ENCODE results near the gene CCDC137.
"Not testable (repeated sequence)": the region's sequence is repeated elsewhere in the genome, so short reads cannot be mapped to it uniquely, and the experiment has no call there.

CCDC137 gene

DNA sequence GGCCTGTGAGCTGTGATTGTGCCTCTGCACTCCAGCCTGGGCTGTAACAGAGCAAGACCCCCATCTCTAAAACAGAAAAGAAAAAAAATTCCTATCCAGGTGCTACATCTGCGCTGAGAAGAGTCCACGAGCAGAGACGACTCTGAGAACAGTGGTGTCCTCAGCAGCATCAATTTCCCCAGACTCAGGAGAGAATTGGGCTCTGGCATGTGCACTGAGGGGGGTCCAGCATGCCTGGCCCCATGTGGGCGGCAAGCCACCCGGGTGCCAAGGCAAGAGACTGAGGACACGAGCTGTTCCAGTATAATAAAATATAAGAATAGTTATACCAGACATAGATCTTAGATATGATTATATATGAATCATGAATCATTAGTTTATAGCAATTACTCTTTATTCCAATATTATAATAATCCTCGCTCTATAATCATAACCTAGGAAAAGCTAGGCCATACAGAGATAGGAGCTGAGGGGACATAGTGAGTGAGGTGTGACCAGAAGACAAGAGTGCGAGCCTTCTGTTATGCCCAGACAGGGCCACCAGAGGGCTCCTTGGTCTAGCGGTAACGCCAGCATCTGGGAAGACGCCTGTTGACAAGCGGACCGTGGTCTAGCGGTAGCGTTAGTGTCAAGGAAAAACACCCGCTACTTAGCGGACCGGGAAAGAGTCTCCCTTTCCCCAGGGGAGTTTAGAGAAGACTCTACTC is 9.1 kb downstream of the CCDC137 start:
- not testable (repeated sequence) for H3K4me1 ChIP-seq (ENCODE audit: control insufficient read depth, insufficient read depth, low read length); H3K27me3 ChIP-seq (ENCODE audit: control insufficient read depth, insufficient read depth, low read length); H3K4me3 ChIP-seq (ENCODE audit: low read length); H3K9ac ChIP-seq (ENCODE audit: low read length); H3K27ac ChIP-seq (ENCODE audit: low read depth, low read length)
- H3K36me3 ChIP-seq (ENCODE audit: control insufficient read depth, insufficient read depth, low read length): peaks cover 17% of the 10 kb centered on the region

DNA sequence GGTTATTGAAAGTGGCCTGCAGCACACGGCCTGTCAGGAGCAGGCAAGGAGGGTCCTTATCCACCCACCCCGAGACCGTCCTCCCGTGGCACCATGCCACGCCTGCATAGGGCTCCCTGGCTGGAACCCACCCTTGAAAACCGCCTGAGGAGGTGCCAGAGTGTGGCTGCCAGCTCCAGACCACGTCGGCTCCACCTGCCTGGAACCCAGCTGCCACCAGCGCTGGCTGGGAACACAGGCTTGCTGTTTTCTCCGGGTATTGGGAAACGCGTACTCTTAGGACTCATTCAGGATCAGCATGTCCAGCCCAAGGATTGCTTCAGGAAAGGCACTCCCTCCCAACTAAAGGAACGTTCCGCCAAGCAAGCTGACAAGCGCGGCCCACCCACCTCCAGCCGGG is 10.4 kb downstream of the CCDC137 start:
- Histone ChIP-seq H3K4me1 (ENCODE audit: control insufficient read depth, insufficient read depth, low read length) (no peaks in the 10 kb centered on the region), H3K27me3 (ENCODE audit: control insufficient read depth, insufficient read depth, low read length) (no peaks in the 10 kb centered on the region), H3K27ac (ENCODE audit: low read depth, low read length) (no peak overlapping the region), H3K9ac (ENCODE audit: low read length) (no peak overlapping the region), H3K4me3 (ENCODE audit: low read length) (no peak overlapping the region), H3K36me3 (ENCODE audit: control insufficient read depth, insufficient read depth, low read length) (peaks cover 10% of the 10 kb centered on the region)

DNA sequence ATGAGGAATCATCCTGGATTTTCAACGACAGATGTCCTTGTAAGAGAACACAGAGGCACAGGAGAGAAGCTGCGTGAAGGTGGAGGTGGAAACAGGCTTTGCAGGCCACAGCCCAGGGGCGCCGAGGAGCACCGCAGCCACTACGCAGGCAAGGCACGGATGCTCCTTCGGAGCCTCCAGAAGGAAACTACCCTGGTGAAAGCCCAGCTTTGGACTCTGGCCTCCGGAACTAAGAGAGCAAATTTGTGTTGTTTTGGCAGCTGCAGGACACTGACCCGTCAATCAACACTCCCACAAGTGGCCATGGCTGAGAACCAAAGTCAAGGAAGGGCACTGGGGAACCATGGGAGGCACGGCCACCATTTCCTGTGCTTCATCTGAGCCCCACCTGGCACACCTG is 13.6 kb downstream of the CCDC137 start:
- Histone ChIP-seq H3K27me3 (ENCODE audit: control insufficient read depth, insufficient read depth, low read length) (no peaks in the 10 kb centered on the region), H3K4me1 (ENCODE audit: control insufficient read depth, insufficient read depth, low read length) (peaks cover 12% of the 10 kb centered on the region), H3K9ac (ENCODE audit: low read length) (no peak overlapping the region), H3K36me3 (ENCODE audit: control insufficient read depth, insufficient read depth, low read length) (no peaks in the 10 kb centered on the region), H3K4me3 (ENCODE audit: low read length) (no peak overlapping the region), H3K27ac (ENCODE audit: low read depth, low read length) (no peak overlapping the region)

DNA sequence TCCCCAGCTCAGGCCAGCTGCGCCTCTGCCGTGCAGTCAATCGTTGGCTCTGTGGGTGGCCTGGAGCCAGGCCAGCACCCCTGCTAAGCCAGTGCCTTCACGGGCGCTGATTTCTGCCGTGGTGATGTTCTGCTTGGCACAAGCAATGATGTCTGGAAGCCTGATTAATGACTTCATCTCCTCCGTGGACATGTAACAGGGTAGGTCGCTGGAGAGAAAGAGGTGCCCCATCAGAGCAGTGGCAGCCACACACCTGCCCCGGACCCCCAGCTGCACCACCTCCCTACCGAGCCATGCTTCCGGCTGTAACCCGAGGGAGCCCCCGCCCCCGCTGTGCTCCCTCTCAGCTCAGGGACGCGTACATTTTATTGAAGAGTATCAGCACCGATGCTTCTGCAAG is 15.1 kb downstream of the CCDC137 start:
- H3K9ac ChIP-seq (ENCODE audit: low read length): no peak overlapping the region
- no peak overlapping the region for H3K4me3 ChIP-seq (ENCODE audit: low read length)
- H3K36me3 ChIP-seq (ENCODE audit: control insufficient read depth, insufficient read depth, low read length): peaks cover 6% of the 10 kb centered on the region
- H3K27me3 ChIP-seq (ENCODE audit: control insufficient read depth, insufficient read depth, low read length): no peaks in the 10 kb centered on the region
- H3K4me1 ChIP-seq (ENCODE audit: control insufficient read depth, insufficient read depth, low read length): peaks cover 17% of the 10 kb centered on the region
- H3K27ac ChIP-seq (ENCODE audit: low read depth, low read length): no peak overlapping the region

DNA sequence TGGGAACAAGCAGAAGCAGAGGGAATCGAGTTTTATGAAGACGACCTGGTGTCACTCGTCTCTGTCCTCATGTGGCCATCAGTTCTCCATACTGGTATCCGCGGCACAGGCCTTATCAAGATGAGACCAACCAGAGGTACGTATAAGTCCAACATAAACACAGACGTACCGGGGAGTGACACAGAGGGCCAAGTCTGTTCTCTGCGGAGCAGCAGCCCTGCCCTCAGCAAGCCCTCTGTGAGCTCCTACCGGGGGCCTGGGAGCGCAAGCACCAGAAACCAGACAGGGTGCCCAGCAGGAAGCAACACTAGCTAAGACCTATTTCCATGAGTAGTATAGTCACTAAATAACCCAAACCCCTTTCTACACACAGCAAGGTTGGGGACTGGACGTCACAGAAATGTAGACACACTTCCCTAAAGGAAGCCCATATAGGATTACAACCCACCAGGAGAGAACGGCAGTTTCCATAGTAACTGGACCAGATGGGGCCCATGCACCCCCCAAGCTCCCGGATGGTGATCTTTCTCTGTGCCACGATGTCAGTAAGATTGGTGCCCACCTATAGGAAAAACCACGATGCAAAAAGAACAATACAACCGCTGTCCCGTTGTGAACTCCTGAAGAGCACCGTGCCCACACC is 16.1 kb downstream of the CCDC137 start:
- Histone ChIP-seq H3K36me3 (ENCODE audit: control insufficient read depth, insufficient read depth, low read length) (peaks cover 14% of the 10 kb centered on the region), H3K4me1 (ENCODE audit: control insufficient read depth, insufficient read depth, low read length) (peaks cover 17% of the 10 kb centered on the region), H3K9ac (ENCODE audit: low read length) (no peak overlapping the region), H3K27me3 (ENCODE audit: control insufficient read depth, insufficient read depth, low read length) (no peaks in the 10 kb centered on the region), H3K27ac (ENCODE audit: low read depth, low read length) (peak overlapping the region; percentile 83), H3K4me3 (ENCODE audit: low read length) (peak overlapping the region; percentile 90)

DNA sequence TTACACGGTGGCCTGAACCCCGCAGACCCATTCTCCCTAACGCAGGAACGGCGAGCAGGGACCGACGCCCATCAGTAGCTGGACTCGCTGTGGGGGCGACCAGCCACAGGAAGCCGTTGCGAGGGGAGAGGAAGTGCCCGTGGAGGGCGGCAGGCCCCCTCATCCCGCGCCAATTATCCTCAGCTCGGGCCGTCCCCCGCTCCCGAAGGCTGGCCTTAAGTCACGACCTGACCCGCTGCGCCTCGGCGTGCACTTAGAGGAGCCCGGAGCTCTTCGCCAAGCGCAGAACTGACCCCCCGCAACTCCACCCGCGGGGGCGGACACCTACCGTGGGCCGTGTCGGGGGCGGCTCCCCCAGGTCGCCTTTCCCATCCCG is 16.7 kb downstream of the CCDC137 start:
- H3K4me1 ChIP-seq (ENCODE audit: control insufficient read depth, insufficient read depth, low read length): peaks cover 17% of the 10 kb centered on the region
- H3K36me3 ChIP-seq (ENCODE audit: control insufficient read depth, insufficient read depth, low read length): peaks cover 18% of the 10 kb centered on the region
- H3K27ac ChIP-seq (ENCODE audit: low read depth, low read length): peak overlapping the region; percentile 83
- H3K27me3 ChIP-seq (ENCODE audit: control insufficient read depth, insufficient read depth, low read length): no peaks in the 10 kb centered on the region
- H3K9ac ChIP-seq (ENCODE audit: low read length): peak overlapping the region; percentile 95
- H3K4me3 ChIP-seq (ENCODE audit: low read length): peak overlapping the region; percentile 90

DNA sequence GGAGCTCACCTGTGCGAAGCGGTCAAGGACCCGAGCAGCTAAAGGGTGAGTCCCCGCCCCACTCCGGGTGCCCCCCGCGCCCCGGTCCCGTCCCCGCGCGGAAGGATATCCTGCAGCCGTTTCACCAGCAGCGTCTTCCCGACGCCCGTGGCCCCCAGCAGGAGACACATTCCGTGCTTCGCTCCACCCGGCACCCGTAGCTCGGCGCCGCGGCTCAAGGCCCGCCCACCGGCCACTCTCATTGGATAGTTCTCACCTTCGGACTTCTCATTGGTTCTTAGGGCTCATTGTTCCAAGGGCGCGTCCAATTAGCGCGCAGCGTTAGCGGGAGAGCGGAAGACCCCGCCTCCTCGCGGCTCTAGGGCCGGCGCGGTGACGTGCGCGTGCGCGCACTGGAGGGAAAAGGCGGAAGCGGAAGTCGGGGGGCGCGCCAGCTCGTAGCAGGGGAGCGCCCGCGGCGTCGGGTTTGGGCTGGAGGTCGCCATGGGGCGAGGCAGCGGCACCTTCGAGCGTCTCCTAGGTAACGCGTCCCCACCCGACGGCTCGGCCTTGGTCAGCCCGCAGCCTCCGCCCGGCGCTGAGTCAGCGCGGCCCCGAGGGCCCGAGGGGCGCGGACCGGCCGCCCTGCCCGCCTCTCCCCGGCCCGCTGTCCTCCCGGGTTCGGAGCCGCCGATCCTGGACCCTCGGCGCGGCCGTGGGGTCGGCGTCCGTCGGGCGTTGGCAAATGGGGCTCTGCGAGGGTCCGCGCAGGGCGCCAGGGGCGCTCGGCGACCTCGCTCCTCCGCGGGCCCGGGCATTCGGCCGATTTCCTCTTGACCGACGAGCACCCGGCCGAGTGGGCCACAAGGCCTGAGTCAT is 17.3 kb downstream of the CCDC137 start, which contains the start of the genes ARL16 and HGS:
ARL16 (minus strand) TSS at position 214 of the 858 bp plus-strand sequence; CDS start at position 170, 44 bp downstream.
HGS (plus strand) TSS at position 428 of the 858 bp plus-strand sequence; CDS start at position 484, 56 bp downstream.
- Histone ChIP-seq H3K36me3 (ENCODE audit: control insufficient read depth, insufficient read depth, low read length) (peaks cover 18% of the 10 kb centered on the region), H3K27ac (ENCODE audit: low read depth, low read length) (peak within 1 kb of the TSS; percentile 83)

DNA sequence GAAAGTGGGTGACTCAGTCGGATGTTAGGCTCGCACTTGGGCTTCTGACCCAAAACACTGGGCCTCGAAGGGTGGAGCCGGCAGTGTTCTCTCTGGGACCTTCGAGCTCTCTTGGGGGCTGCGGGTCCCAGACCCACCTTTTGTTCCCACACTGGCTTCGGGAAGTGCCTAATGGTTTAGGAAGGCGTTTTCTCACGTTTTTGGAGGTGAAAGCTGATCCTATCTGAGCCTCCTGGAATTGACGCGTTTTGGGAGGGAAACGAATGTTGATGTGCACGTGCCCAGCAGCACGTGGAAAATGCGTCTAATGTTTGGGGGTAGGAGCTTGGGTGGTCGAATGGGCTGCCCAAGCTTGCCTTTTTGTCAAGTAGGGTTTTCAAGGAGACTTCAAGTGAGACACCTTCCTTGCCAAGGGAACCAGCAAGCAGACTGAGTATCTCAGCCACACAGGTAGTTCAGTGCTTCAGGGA is 17.9 kb downstream of the CCDC137 start:
- peaks cover 17% of the 10 kb centered on the region for H3K4me1 ChIP-seq (ENCODE audit: control insufficient read depth, insufficient read depth, low read length)
- peak overlapping the region; percentile 80 for H3K4me3 ChIP-seq (ENCODE audit: low read length)
- peaks cover 18% of the 10 kb centered on the region for H3K36me3 ChIP-seq (ENCODE audit: control insufficient read depth, insufficient read depth, low read length)
- H3K9ac ChIP-seq (ENCODE audit: low read length): peak overlapping the region; percentile 19
- no peak overlapping the region for H3K27ac ChIP-seq (ENCODE audit: low read depth, low read length)
- no peaks in the 10 kb centered on the region for H3K27me3 ChIP-seq (ENCODE audit: control insufficient read depth, insufficient read depth, low read length)

More for the DNA sequence above, 17.3 kb downstream of the CCDC137 start, which contains the start of the genes ARL16 and HGS:
- H3K4me1 ChIP-seq (ENCODE audit: control insufficient read depth, insufficient read depth, low read length): peaks cover 17% of the 10 kb centered on the region
- peak within 1 kb of the TSS; percentile 90 for H3K4me3 ChIP-seq (ENCODE audit: low read length)
- peak within 1 kb of the TSS; percentile 95 for H3K9ac ChIP-seq (ENCODE audit: low read length)
- H3K27me3 ChIP-seq (ENCODE audit: control insufficient read depth, insufficient read depth, low read length): no peaks in the 10 kb centered on the region

DNA sequence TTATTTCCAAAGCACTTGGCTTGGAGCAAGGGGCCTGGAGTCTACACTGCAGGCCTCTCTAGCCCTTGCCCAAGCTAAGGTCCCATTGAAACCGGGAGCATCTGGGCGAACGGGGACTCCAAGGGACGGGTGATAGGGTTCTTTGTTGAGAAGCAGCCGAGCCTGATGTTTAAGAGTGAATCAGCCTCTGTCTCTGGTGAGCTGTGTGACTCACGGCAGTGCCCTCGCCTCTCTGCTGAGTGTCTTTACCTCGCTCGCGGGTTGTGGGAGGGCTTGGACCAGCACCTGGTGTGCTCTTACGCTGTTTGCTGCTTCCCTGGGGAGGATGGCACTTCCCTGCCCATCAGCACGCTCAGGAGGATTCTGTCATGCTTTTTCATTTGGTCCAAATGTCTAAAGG is 18.6 kb downstream of the CCDC137 start:
- no peak overlapping the region for H3K9ac ChIP-seq (ENCODE audit: low read length)
- H3K36me3 ChIP-seq (ENCODE audit: control insufficient read depth, insufficient read depth, low read length): peaks cover 18% of the 10 kb centered on the region
- H3K27me3 ChIP-seq (ENCODE audit: control insufficient read depth, insufficient read depth, low read length): no peaks in the 10 kb centered on the region
- H3K27ac ChIP-seq (ENCODE audit: low read depth, low read length): no peak overlapping the region
- peak overlapping the region; percentile 80 for H3K4me3 ChIP-seq (ENCODE audit: low read length)
- H3K4me1 ChIP-seq (ENCODE audit: control insufficient read depth, insufficient read depth, low read length): peaks cover 17% of the 10 kb centered on the region

DNA sequence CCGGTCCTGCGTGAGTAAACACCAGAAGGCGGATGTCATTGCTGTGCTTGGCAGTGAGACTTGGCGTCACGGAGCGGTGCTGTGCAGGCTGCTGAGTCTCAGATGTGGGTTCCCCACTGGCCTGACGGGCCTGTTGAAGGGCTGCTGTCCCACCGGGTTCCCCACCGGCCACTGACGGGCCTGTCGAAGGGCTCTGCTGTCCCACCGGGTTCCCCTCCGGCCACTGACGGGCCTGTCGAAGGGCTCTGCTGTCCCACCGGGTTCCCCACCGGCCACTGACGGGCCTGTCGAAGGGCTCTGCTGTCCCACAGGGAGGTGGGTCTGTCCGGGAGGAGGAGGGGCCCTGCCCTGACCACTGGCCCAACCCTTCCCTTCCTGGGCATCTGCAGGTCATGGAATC is 20.1 kb downstream of the CCDC137 start:
- H3K4me1 ChIP-seq (ENCODE audit: control insufficient read depth, insufficient read depth, low read length): peaks cover 17% of the 10 kb centered on the region
- no peaks in the 10 kb centered on the region for H3K27me3 ChIP-seq (ENCODE audit: control insufficient read depth, insufficient read depth, low read length)
- no peak overlapping the region for H3K9ac ChIP-seq (ENCODE audit: low read length)
- peaks cover 27% of the 10 kb centered on the region for H3K36me3 ChIP-seq (ENCODE audit: control insufficient read depth, insufficient read depth, low read length)
- H3K27ac ChIP-seq (ENCODE audit: low read depth, low read length): no peak overlapping the region
- no peak overlapping the region for H3K4me3 ChIP-seq (ENCODE audit: low read length)

DNA sequence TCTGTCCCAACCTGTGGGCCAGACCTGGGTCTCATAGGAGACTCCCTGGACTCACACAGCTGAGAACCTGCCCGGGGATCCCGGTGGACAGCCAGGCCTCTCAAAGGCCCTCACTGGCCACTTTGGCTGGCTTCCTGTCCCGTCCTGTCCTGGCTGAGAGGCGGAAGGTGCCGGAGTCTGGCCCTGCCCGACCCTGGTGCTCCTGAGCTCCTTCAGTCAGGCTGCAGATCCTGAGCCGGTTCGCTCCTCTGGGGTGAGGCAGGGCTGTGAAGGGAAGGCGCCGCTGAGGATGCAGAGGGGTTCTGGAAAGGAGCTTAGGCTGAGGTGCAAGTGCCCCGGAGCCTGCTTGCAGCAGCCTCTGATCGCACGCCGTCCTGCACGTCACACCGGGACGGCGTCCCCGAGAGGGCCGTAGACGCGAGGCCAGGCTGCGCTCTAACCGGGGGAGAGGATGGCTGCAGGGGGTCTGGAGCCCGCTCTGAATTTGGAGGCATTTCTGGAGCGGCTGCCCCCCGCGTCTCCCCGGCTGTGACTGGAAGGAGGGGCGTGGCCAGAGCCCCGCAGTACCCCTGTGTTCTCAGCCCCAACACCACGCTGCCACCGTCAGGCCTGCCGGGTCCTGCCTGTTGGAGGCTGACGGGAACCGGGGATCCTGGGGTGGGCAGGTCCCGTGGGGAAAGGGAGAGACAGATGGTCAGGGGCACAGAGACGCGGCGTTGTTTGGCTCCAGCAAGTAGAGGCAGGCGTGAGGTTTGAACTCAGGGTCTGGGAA is 21.4 kb downstream of the CCDC137 start:
- no peak overlapping the region for H3K27ac ChIP-seq (ENCODE audit: low read depth, low read length)
- H3K4me3 ChIP-seq (ENCODE audit: low read length): no peak overlapping the region
- peaks cover 13% of the 10 kb centered on the region for H3K4me1 ChIP-seq (ENCODE audit: control insufficient read depth, insufficient read depth, low read length)
- no peaks in the 10 kb centered on the region for H3K27me3 ChIP-seq (ENCODE audit: control insufficient read depth, insufficient read depth, low read length)
- H3K9ac ChIP-seq (ENCODE audit: low read length): no peak overlapping the region
- H3K36me3 ChIP-seq (ENCODE audit: control insufficient read depth, insufficient read depth, low read length): peaks cover 34% of the 10 kb centered on the region

All from rectal smooth muscle tissue (tissue), 1 donor.